GM21619 (cell line): ENCODE data around the gene ADGRL2.

Source experiments
- ATAC-seq: cut with Tn5 transposase; IDR thresholded peaks from one replicate; pipeline ENCODE4 v1.9.1; 2021; ENCODE audit not compliant: unreplicated experiment

ADGRL2 gene

GRCh38 chr1:81976539-81976938, 175.8 kb downstream of the ADGRL2 start:
- ATAC-seq, result no peak

GRCh38 chr1:81978945-81979344, 178.2 kb downstream of the ADGRL2 start:
- no peak for ATAC-seq

GRCh38 chr1:81982523-81982922, 181.8 kb downstream of the ADGRL2 start:
- ATAC-seq, result no peak

- ATAC-seq, result no peak
Observed at GRCh38 chr1:81989524-81989923, 188.8 kb downstream of the ADGRL2 start.

GRCh38 chr1:81990241-81990640, 189.5 kb downstream of the ADGRL2 start:
- no peak for ATAC-seq

GRCh38 chr1:81998165-81998564, 197.4 kb downstream of the ADGRL2 start:
- no peak for ATAC-seq

DNA sequence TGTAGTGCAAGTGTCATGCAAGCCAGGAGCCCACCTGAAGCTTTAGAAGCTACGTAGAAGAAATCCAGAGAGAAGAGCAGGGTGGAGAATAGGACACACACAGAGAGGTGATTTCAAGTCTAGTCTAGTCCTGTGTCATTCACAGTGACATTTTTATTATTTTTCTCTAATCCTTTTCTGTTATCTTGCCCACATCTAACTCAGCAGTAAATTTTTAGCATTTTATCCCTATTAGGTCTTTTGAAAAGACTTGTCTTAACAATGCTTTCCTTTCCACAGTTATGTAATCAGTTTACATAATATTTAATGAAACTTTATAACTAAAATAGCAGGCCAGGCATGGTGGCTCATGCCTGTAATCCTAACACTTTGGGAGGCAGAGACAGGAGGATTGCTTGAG, 198.6 kb downstream of the ADGRL2 start:
- no peak for ATAC-seq

DNA sequence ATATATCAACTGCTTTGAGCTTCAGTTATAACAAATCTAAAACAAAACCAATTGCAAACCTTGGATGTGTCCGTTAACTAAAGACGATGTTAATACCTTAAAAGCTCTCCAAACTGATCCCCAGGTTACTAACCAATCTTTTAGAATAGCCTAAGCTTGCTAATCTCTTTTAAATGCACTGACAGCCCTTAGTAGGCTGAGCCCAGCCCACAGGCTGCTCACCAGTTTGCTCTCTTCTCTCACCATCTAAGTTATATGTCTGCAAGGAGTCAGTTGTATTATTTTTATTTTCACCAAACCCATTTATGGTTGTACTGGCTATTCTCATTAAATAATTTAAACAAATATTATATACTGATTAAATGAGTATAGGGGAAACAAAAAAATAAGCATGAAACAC, 199.5 kb downstream of the ADGRL2 start:
- ATAC-seq, result no peak

- ATAC-seq, result no peak
Observed at GRCh38 chr1:82001345-82001744, 200.6 kb downstream of the ADGRL2 start.

GRCh38 chr1:82007804-82008203, 207.1 kb downstream of the ADGRL2 start:
- ATAC-seq, result no peak

GRCh38 chr1:82013702-82014101, 213.0 kb downstream of the ADGRL2 start:
- ATAC-seq, result no peak

- no peak for ATAC-seq
Observed at GRCh38 chr1:82015444-82015843, 214.7 kb downstream of the ADGRL2 start.

GRCh38 chr1:82018319-82018718, 217.6 kb downstream of the ADGRL2 start:
- no peak for ATAC-seq

GRCh38 chr1:82019508-82019907, 218.8 kb downstream of the ADGRL2 start:
- ATAC-seq, result no peak

- ATAC-seq, result no peak
Observed at GRCh38 chr1:82030830-82031229, 230.1 kb downstream of the ADGRL2 start.

DNA sequence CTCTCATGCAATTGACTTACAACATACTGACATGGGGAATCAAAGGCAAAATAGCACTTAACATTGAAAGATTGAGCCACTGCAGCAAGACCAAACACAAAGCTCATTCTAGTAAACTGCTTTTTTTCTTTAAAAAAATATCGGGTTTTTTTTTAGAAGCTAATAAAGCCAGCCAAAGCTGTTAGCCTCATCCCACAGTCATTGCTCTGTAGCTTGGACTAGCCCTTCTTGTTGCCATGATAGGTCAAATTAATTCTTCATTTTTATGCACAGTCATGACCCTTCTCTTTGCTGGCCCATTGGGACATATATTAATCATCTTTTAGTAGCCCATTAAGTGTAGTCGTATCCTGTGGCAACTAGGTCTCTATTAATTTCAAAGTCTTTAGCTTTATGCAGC, 231.3 kb downstream of the ADGRL2 start:
- ATAC-seq, result no peak

GRCh38 chr1:82034812-82035211, 234.1 kb downstream of the ADGRL2 start:
- ATAC-seq, result no peak
